NCI-H82 (cell line): ENCODE measurements around the gene MOB3B.
A peak's percentile ranks its signal among the peaks of the same experiment; 100 is the strongest.
"Not testable (repeated sequence)": the region's sequence is repeated elsewhere in the genome, so short reads cannot be mapped to it uniquely, and the experiment has no call there.

Source experiments
- DNase-seq: peaks from one replicate; lab custom pipeline; 2025; lab: John Stamatoyannopoulos, UW

The MOB3B gene

GRCh38 chr9:27518809-27519208, 10.8 kb downstream of the MOB3B start:
- no peak for DNase-seq

DNA sequence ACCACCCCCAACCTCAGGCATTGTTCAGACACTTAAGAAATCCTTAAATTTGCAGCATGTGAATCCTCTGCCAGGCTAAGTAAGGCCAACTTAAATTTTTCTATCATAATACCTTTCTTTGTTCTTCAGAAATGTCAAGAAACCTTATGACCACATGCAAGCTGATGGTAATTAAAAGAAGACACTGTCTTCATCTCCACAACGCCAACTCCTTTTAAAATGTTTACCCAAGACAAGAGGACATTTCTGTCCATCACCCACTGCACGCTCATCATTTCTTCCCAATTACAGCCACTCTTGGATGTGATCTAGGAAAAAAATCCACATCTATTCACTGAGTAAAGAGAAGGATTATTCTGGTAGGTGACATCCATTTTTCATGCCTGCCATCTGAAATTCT, 11.6 kb downstream of the MOB3B start:
- no peak for DNase-seq

DNA sequence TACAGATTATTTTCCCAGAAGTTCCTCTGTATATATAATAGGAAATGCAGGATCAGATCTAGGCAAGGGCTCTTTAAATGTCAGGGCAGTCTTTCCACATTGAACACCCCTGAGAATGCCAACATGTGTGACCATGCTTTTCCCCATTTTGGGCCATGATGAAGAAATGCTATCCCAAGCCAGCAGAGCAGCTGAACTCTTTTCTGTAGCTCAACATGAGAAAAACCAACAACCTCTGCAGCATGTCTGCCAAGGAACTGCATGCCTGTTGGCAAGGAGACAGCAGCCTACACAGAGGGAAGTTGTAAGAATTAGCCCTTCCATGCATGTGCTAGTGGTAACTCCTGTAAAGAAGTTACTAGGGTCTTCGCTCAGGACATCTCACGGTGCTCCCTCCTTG, 15.1 kb downstream of the MOB3B start:
- DNase-seq: no peak

DNA sequence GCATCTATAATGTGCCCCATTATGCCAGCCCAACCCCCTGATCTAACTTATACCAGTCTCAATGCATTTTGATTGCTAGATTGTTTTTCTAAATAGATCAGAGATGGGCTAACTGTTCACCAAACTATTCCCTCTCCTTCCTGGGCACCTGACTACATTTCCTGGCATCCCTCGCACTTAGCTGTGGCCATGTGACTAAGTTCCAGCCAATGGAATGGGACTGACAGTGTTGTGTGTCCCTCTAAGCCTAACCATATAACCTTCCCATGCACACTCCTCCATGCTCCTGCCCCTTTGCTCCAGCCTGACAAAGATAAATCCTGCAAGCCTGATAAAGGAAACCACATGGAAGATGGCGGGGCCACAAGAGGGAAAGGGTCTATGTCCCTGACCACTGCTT, 17.8 kb downstream of the MOB3B start:
- DNase-seq: no peak

DNA sequence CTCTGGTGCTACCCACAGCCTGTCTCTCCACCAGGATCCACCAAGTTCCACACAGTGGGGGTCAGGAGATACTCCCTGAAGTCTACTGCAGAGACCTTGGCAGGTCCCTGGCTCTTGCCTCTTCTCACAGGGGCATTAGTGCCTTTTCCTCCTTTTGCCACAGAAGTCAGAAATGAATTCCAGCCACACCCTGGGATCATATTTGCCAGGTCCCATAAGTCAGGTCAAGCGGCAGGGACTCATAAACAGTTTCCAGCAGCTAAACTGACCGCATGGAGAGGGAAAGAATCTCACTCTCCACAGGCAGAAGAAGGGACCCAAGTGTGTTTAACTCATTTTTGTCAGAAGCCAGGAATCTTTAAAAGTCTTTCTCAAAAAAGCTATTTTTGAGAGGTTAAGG, 18.8 kb downstream of the MOB3B start:
- no peak for DNase-seq

- no peak for DNase-seq
Measured at GRCh38 chr9:27506981-27507380, 22.6 kb downstream of the MOB3B start.

DNA sequence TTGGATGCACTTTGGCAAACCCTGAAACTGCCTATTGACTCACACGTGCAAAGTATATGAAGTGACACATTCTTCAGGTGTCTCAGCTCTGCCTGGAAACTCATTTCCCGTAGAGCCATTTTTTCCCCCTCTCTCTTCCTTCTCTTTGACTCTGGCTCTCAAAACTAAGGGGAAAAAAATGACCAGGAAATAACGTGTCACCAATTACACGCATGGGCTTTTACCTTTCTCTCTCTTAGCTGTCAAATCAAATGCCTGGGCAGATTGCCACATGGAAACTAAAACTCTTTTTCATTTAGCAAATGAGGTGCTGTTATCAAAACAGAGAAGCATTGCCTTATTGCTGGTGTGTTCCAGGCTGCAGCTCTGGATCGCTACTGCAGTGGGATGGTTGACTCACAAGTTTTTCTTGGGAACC, 23.9 kb downstream of the MOB3B start:
- DNase-seq: no peak

DNA sequence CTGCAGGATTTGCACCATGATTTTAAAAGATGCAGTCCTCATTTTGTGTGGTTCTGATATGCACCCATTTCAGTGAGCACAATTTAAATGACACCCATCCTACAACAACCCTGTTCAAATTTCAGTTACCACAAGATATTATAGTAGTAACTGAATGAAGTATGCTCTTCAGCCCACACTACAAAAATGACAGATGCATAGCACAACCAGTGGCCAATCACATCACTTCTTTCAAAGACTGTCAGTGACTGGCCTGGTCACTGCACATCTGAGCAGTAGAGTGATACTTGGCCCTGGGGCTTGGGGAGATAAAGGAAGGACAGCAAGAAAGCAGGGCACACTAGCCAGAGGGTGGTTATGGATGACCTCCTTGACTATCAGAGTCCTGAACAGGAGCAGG, 25.4 kb downstream of the MOB3B start:
- DNase-seq: no peak

DNA sequence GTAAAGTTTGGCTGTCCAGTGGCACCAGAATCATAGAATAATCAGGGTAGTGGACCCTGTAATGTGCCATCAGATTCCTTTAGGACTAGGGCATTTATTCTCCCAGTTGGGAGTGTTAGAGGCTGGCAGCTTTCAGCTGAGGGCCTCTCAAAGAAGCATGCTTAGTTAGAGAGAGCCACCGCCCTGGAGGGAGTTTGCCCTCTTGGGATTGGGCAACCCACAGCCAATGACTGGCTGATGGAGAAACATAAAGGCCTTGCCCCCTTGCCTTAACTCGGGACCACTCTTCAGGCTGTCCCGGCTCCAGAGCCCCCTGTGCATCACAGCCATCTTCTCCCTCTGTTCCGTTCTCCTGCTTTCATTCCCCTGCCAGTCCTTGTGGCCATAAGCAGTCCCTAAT, 26.0 kb downstream of the MOB3B start:
- DNase-seq: no peak

DNA sequence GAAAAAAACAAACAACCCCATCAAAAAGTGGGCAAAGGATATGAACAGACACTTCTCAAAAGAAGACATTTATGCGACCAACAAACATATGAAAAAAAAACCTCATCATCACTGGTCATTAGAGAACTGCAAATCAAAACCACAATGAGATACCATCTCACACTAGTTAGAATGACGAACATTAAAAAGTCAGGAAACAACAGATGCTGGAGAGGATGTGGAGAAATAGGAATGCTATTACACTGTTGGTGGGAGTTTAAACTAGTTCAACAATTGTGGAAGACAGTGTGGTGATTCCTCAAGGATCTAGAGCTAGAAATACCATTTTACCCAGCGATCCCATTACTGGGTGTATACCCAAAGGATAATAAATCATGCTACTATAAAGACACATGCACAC, 28.7 kb downstream of the MOB3B start:
- DNase-seq: not testable (repeated sequence)

- DNase-seq: no peak
Measured at GRCh38 chr9:27499451-27499850, 30.2 kb downstream of the MOB3B start.

DNA sequence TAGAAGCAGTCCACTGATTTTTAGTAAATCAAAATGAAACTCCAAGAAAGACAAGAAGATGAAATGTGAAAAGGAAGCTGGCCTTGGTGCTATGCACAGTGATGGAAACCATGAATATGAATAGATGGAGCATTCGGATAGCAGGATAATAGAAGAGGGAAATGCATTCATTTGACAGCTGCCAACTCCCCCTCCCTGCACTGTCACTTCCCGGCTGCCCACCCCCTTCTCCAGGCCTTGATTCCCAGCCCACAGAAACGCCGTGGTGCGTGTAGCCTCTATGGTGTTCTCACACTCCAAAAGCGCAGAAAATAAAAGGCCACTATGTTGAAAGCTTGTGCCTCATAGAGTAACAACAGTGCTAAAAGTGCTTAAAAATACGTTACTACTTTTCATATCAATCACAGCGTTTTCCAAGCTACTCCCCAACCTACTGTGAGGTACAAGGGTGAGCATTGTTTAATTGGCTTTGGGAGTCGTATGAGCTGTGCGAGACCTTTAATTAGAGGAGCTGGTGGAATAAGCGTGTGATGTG, 31.7 kb downstream of the MOB3B start:
- peak; percentile 76 for DNase-seq

- peak; percentile 2 for DNase-seq
Measured at GRCh38 chr9:27496135-27496504, 33.5 kb downstream of the MOB3B start.

GRCh38 chr9:27495480-27496134, 34.0 kb downstream of the MOB3B start:
- no peak for DNase-seq

DNA sequence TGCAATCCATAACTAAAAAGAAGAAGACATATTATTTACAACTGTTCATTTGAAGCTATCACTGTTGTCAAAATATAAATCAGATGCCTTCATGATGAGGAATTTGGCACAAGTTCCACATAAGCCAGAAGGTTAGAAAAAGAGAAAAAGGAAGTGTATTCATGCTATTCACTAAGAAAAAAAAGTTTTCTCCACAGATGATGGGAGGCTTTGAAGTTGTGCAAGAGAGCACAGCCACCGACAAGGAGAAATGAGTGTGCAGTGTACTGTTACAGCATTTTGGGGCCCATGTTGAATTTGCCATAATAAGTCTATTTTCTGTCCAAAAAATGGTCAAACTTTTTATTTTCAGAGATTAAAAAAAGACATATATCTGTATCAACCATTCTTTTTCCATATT, 38.5 kb downstream of the MOB3B start:
- no peak for DNase-seq

GRCh38 chr9:27489087-27489876, 40.3 kb downstream of the MOB3B start:
- DNase-seq: peak; percentile 18

DNA sequence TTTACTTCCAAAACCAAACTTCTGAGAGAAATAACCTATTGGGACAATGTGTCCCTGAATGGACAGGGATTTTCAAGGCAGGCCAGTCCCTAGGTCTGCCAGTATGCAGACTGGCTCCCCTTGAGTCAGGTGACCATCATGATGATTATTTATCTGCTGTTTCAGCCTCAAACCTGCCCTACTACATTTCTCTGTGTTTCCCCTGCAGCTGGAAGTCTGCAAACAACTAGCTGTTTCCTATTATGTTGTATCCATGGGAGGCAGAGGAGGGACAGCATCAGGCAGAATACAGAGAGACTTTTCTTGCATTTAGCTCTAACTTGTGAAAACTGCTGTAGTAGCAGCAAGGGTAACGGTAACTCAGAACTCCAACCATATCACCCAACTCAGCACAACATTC, 41.7 kb downstream of the MOB3B start:
- no peak for DNase-seq

DNA sequence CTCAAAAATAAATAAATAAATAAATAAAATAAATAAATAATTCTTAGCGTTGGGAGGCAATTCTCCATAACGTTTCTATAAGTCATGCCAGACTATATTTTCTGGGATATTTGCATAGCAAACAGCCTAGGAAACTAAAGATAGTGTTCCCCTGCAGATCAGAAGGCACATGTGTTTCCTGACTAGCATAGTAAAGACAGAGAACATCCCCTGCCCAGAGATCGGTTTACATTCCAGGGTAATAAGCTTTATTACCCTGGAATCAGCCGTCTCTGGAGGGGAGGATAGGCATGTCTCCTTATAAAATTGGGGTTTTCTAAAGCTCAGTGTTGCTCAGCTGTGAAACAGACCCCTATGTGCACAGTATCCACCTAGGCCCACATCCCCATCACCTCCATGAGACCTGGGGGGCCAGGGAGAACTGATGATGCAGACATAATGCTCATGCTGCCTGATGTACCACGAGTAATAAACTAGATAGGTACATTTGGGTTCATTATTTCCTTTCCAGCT, 42.4 kb downstream of the MOB3B start:
- peak; percentile 12 for DNase-seq

DNA sequence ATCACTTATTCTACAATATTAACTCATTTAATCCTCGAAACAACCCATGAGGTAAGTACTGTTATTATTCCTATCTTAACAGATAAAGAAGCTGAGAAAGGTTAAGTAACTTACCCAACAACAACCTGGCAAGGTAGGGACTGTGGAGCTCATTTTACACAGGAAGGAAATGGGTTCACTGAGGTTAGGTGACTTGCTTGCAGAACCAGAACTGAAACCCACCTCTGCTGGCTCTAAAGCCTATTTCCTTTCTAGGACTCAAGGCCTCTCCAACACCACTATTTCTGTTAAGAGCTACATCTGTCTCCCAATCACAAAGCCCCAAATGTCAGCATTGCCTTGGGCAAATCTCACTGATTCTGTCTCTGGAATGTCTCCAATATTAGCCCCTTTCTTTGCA, 44.5 kb downstream of the MOB3B start:
- DNase-seq: no peak

DNA sequence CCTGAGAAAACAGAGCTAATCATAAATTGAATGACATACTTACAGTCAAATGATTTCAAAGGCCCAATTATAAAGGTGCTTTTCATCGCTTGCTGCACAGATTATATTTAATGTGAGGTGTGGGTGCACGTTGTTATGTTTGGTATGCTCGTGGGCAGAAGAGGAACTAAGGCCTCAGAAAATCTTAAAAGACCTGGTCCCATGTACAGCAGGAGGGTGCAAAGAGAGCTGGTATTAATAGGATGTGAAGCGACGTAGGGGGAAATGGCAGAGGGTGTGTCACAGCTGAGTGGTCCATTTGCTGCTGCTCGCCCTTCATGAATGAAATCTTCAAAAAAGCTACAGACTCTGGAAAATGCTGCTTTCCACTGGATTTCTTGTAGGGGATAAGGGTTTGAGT, 46.0 kb downstream of the MOB3B start:
- DNase-seq: no peak

GRCh38 chr9:27482709-27483108, 46.9 kb downstream of the MOB3B start:
- no peak for DNase-seq

- no peak for DNase-seq
Measured at GRCh38 chr9:27478322-27478721, 51.3 kb downstream of the MOB3B start.

GRCh38 chr9:27476870-27477515, 52.6 kb downstream of the MOB3B start:
- DNase-seq: no peak
